SK-N-SH (cell line): ENCODE results near the gene PCNT. TPM values are rescaled to one million over a fixed set of nuclear protein-coding genes. Genes with fewer than 3 reads are reported as not detected.

ENCODE experiments used
- CTCF ChIA-PET: fragments of 300-600, 350-600 bp; formaldehyde crosslinking; extraction: SDS; loops from one replicate; lab custom pipeline; 2021; lab: Yijun Ruan, JAX
- POLR2A ChIA-PET: fragments of 350-600 bp; sonication (Branson Sonifier 250); formaldehyde crosslinking; extraction: SDS; loops from one replicate; lab custom pipeline; 2020; ENCODE audit warnings: antibody characterized with exemption, inconsistent platforms; lab: Yijun Ruan, JAX
- DNase-seq: peaks from one replicate; pipeline ENCODE4 v3.0.0; 2012
- H2AFZ ChIP-seq: fragments of 200-600 bp; sonication (generic); 2 replicates; pipeline ENCODE4 v1.8.1; 2016; ENCODE audit warnings: antibody characterized with exemption, mild to moderate bottlenecking, low read depth
- H3F3A ChIP-seq: fragments of 200-600 bp; sonication (generic); replicated peaks from 2 replicates; pipeline ENCODE3; 2016; ENCODE audit warnings: antibody characterized with exemption, mild to moderate bottlenecking; ENCODE audit not compliant: insufficient read depth
- H3K27ac ChIP-seq, 2 experiments: fragments of 200-500 bp in 1 of 2; fragments of 200-600 bp in 1 of 2; sonication (Bioruptor generic) in 1 of 2; sonication (generic), shearing (Covaris generic) in 1 of 2; 2 replicates each; pipeline versions ENCODE4 v1.5.1 to v1.6.1; 2014 to 2016; ENCODE audit warnings: low read depth in 2 of 2, inconsistent platforms in 1 of 2, low read length in 1 of 2, mild to moderate bottlenecking in 1 of 2, mixed read lengths in 1 of 2
- H3K27me3 ChIP-seq: fragments of 200-600 bp; sonication (generic), shearing (Covaris generic); 2 replicates; pipeline ENCODE4 v1.6.1; 2016; ENCODE audit warnings: mixed run types; ENCODE audit not compliant: insufficient read depth
- H3K36me3 ChIP-seq, 2 experiments: fragments of 200-500 bp in 1 of 2; fragments of 200-600 bp in 1 of 2; sonication (Bioruptor generic) in 1 of 2; sonication (generic) in 1 of 2; replicated peaks in 1 of 2; 2 replicates each; pipeline versions ENCODE3 to v1.5.1; 2014 to 2016; ENCODE audit warnings: low read length in 1 of 2, mild to moderate bottlenecking in 1 of 2; ENCODE audit not compliant: insufficient read depth in 2 of 2, control insufficient read depth in 1 of 2
- H3K4me1 ChIP-seq, 2 experiments: fragments of 200-500 bp in 1 of 2; fragments of 200-600 bp in 1 of 2; sonication (Bioruptor generic) in 1 of 2; sonication (generic), shearing (Covaris generic) in 1 of 2; 2 replicates each; pipeline versions ENCODE4 v1.5.1 to v1.6.1; 2014 to 2016; ENCODE audit warnings: low read depth in 1 of 2, low read length in 1 of 2, mixed run types in 1 of 2; ENCODE audit not compliant: insufficient read depth in 2 of 2, control insufficient read depth in 1 of 2
- H3K4me2 ChIP-seq: fragments of 200-600 bp; sonication (generic), shearing (Covaris generic); 2 replicates; pipeline ENCODE4 v1.6.1; 2017; ENCODE audit warnings: mixed run types
- H3K4me3 ChIP-seq, 2 experiments: fragments of 200-500 bp in 1 of 2; fragments of 200-600 bp in 1 of 2; sonication (Bioruptor generic) in 1 of 2; sonication (generic), shearing (Covaris generic) in 1 of 2; 2 replicates each; pipeline versions ENCODE4 v1.5.1 to v1.8.1; 2014 to 2016; ENCODE audit warnings: low read depth in 2 of 2, inconsistent platforms in 1 of 2, low read length in 1 of 2, mild to moderate bottlenecking in 1 of 2, mixed read lengths in 1 of 2, moderate library complexity in 1 of 2
- H3K79me2 ChIP-seq: fragments of 200-600 bp; sonication (generic); 2 replicates; pipeline ENCODE4 v1.8.1; 2017; ENCODE audit warnings: mild to moderate bottlenecking; ENCODE audit not compliant: insufficient read depth
- H3K9ac ChIP-seq: fragments of 200-600 bp; sonication (generic); 2 replicates; pipeline ENCODE4 v1.6.1; 2017; ENCODE audit warnings: mixed run types
- H3K9me2 ChIP-seq: fragments of 200-600 bp; sonication (generic); 2 replicates; pipeline ENCODE4 v1.6.1; 2017; ENCODE audit warnings: mixed run types
- H3K9me3 ChIP-seq: fragments of 200-600 bp; sonication (generic); 2 replicates; pipeline ENCODE4 v1.6.1; 2017; ENCODE audit warnings: mixed run types, mild to moderate bottlenecking, moderate library complexity
- H4K20me1 ChIP-seq: fragments of 200-600 bp; sonication (generic); 2 replicates; pipeline ENCODE4 v1.6.1; 2017; ENCODE audit warnings: mild to moderate bottlenecking, mixed run types; ENCODE audit not compliant: insufficient read depth
- CHD2 ChIP-seq: fragments of 150-350 bp; IDR thresholded peaks from 2 replicates; pipeline ENCODE4 v1.6.1; 2018; ENCODE audit warnings: low read length; ENCODE audit not compliant: partially characterized antibody
- ELF1 ChIP-seq: IDR thresholded peaks from 2 replicates; pipeline ENCODE4 v1.4.0; 2012
- EP300 ChIP-seq, 2 experiments: IDR thresholded peaks; 2 replicates each; pipeline versions ENCODE4 v1.4.0 to v1.6.1; 2012; ENCODE audit warnings: borderline replicate concordance in 1 of 2, low read depth in 1 of 2, low read length in 1 of 2
- EZH2phosphoT487 ChIP-seq: fragments of 200-600 bp; sonication (generic); IDR thresholded peaks from 2 replicates; pipeline ENCODE4 v1.6.1; 2017; ENCODE audit warnings: low read depth, mixed run types, mild to moderate bottlenecking, antibody characterized with exemption, moderate library complexity, borderline replicate concordance
- FOXM1 ChIP-seq: IDR thresholded peaks from 2 replicates; pipeline ENCODE4 v1.4.0; 2012; ENCODE audit warnings: low read depth, mild to moderate bottlenecking
- GABPA ChIP-seq: IDR thresholded peaks from 2 replicates; pipeline ENCODE4 v1.4.0; 2012; ENCODE audit warnings: low read depth, mild to moderate bottlenecking
- GATA2 ChIP-seq: sonication (generic); formaldehyde crosslinking; IDR thresholded peaks from 2 replicates; pipeline ENCODE4 v1.5.0; 2020; ENCODE audit warnings: mild to moderate bottlenecking, missing genetic modification reagents
- MAX ChIP-seq: IDR thresholded peaks from 2 replicates; pipeline ENCODE4 v1.4.0; 2012; ENCODE audit warnings: low read depth
- NFIC ChIP-seq: IDR thresholded peaks from 2 replicates; pipeline ENCODE4 v1.4.0; 2012; ENCODE audit warnings: borderline replicate concordance
- NRF1 ChIP-seq: IDR thresholded peaks from 2 replicates; pipeline ENCODE4 v1.6.1; 2012; ENCODE audit warnings: low read depth, mild to moderate bottlenecking, low read length
- RFX5 ChIP-seq: IDR thresholded peaks from 2 replicates; pipeline ENCODE4 v1.6.1; 2012; ENCODE audit warnings: mild to moderate bottlenecking, improper control_type of control experiment, low read length
- RXRA ChIP-seq: IDR thresholded peaks from 2 replicates; pipeline ENCODE4 v1.4.0; 2012; ENCODE audit warnings: low read depth, mild to moderate bottlenecking, borderline replicate concordance
- SIN3A ChIP-seq: IDR thresholded peaks from 2 replicates; pipeline ENCODE4 v1.6.1; 2012; ENCODE audit warnings: low read depth, mild to moderate bottlenecking, low read length, moderate library complexity, borderline replicate concordance
- SMC3 ChIP-seq: IDR thresholded peaks from 2 replicates; pipeline ENCODE4 v1.6.1; 2012; ENCODE audit warnings: low read depth, low read length, improper control_type of control experiment
- USF2 ChIP-seq: fragments of 150-350 bp; IDR thresholded peaks from 2 replicates; pipeline ENCODE4 v1.6.1; 2017; ENCODE audit warnings: antibody characterized with exemption, low read length, low read depth, borderline replicate concordance
- WGBS: methylation state at CpG from one replicate; pipeline ENCODE4 v1.1.6; 2017; ENCODE audit warnings: low lambda C conversion rate; 5-methylcytosine and 5-hydroxymethylcytosine counted together
- polyA plus RNA-seq, 3 experiments: library from polyadenylated mRNA; depleted of rRNA; stranded (reverse); fragments of >200 nt; gene quantifications; 2 replicates each; pipeline ENCODE4 v1.2.3, GENCODE V29; 2012
- TF ChIP-seq, protein P1 (sequence below): IDR thresholded peaks from 2 replicates; pipeline ENCODE4; 2012
- TF ChIP-seq, protein P2 (sequence below): IDR thresholded peaks from 2 replicates; pipeline ENCODE4 v1.4.0; 2012; ENCODE audit warnings: low read depth, borderline replicate concordance

PCNT gene
- polyA plus RNA-seq, 1 of the 3 experiments (the other 2 are of a cell fraction): 15.7 TPM

GRCh38 chr21:46435786-46436227 is 111.9 kb downstream of the PCNT start (continued):
- no peak for TF ChIP-seq GATA2 (CRISPR knock-in tag)

- ChIA-PET POLR2A (no interaction called here), CTCF (interaction anchor here (1.0 kb wide), 1 partner anchor 21 kb away, joined by 3 read pairs; no protein-coding TSS in a partner anchor)
Observed at GRCh38 chr21:46436621-46437020, 112.7 kb downstream of the PCNT start.

GRCh38 chr21:46437096-46437498 is 113.1 kb downstream of the PCNT start:
- Histone ChIP-seq H3K4me1 (no peaks in the 10 kb centered on the region), H3K4me3 (no peak overlapping the region), H3K36me3 (peaks cover 25 to 50% of the 10 kb centered on the region in 2 experiments), H3F3A (no peaks in the 10 kb centered on the region), H3K79me2 (no peaks in the 10 kb centered on the region), H3K9me3 (no peaks in the 10 kb centered on the region), H3K27me3 (no peaks in the 10 kb centered on the region), H3K27ac (no peak overlapping the region), H4K20me1 (no peaks in the 10 kb centered on the region), H3K9me2 (no peaks in the 10 kb centered on the region), H3K9ac (no peak overlapping the region), H2AFZ (no peak overlapping the region), H3K4me2 (no peak overlapping the region)
- DNase-seq: no peak
- WGBS: 100% methylated on average over 4 of the region's 13 CpGs
- ChIA-PET POLR2A (no interaction called here), CTCF (no interaction called here)
- TF ChIP-seq, protein P1, sequence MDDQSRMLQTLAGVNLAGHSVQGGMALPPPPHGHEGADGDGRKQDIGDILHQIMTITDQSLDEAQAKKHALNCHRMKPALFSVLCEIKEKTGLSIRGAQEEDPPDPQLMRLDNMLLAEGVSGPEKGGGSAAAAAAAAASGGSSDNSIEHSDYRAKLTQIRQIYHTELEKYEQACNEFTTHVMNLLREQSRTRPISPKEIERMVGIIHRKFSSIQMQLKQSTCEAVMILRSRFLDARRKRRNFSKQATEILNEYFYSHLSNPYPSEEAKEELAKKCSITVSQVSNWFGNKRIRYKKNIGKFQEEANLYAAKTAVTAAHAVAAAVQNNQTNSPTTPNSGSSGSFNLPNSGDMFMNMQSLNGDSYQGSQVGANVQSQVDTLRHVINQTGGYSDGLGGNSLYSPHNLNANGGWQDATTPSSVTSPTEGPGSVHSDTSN: no peak
- TF ChIP-seq USF2 (no peak), MAX (no peak), GATA2 (CRISPR knock-in tag) (no peak), SIN3A (no peak)

More at GRCh38 chr21:46436621-46437020, 112.7 kb downstream of the PCNT start:
- no peak overlapping the region for H3K4me3 ChIP-seq
- no peak overlapping the region for H3K9ac ChIP-seq
- peaks cover 25 to 50% of the 10 kb centered on the region in 2 experiments for H3K36me3 ChIP-seq
- TF ChIP-seq SIN3A: no peak
- TF ChIP-seq NFIC: no peak
- TF ChIP-seq MAX: no peak
- TF ChIP-seq EZH2phosphoT487: no peak
- TF ChIP-seq, protein P2, sequence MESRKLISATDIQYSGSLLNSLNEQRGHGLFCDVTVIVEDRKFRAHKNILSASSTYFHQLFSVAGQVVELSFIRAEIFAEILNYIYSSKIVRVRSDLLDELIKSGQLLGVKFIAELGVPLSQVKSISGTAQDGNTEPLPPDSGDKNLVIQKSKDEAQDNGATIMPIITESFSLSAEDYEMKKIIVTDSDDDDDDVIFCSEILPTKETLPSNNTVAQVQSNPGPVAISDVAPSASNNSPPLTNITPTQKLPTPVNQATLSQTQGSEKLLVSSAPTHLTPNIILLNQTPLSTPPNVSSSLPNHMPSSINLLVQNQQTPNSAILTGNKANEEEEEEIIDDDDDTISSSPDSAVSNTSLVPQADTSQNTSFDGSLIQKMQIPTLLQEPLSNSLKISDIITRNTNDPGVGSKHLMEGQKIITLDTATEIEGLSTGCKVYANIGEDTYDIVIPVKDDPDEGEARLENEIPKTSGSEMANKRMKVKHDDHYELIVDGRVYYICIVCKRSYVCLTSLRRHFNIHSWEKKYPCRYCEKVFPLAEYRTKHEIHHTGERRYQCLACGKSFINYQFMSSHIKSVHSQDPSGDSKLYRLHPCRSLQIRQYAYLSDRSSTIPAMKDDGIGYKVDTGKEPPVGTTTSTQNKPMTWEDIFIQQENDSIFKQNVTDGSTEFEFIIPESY: no peak
- TF ChIP-seq RXRA: no peak
- no peak for TF ChIP-seq EP300 (IDR thresholded peaks at IDR 0.05; ENCODE audit: borderline replicate concordance in 1 of 2, low read depth in 1 of 2, low read length in 1 of 2)
- no peak for TF ChIP-seq ELF1
- TF ChIP-seq GABPA: no peak
- TF ChIP-seq RFX5: no peak
- no peak for TF ChIP-seq FOXM1
- no peak for TF ChIP-seq NRF1
- TF ChIP-seq CHD2: no peak
- no peak for TF ChIP-seq SMC3
- no peaks in the 10 kb centered on the region for H4K20me1 ChIP-seq
- H3K79me2 ChIP-seq: no peaks in the 10 kb centered on the region
- 94% methylated on average over 15 of the region's 15 CpGs for WGBS
- no peak overlapping the region for H2AFZ ChIP-seq
- H3F3A ChIP-seq: no peaks in the 10 kb centered on the region
- H3K27ac ChIP-seq: no peak overlapping the region
- no peak overlapping the region for H3K4me2 ChIP-seq
- no peaks in the 10 kb centered on the region for H3K9me3 ChIP-seq
- no peaks in the 10 kb centered on the region for H3K9me2 ChIP-seq
- DNase-seq: no peak
- H3K4me1 ChIP-seq: no peaks in the 10 kb centered on the region
- no peaks in the 10 kb centered on the region for H3K27me3 ChIP-seq
